ENCODE measurements around the gene PRDM2.

PRDM2 gene

GRCh38 chr1:13842497-13842896, 142.5 kb downstream of the PRDM2 start:
- no peak for DNase-seq (ENCODE audit: low spot score)

- no peak for DNase-seq (ENCODE audit: low spot score)
Measured at GRCh38 chr1:13851726-13852125, 151.7 kb downstream of the PRDM2 start.

GRCh38 chr1:13855554-13855953, 155.6 kb downstream of the PRDM2 start:
- DNase-seq (ENCODE audit: low spot score) = no peak

GRCh38 chr1:13860031-13860430, 160.0 kb downstream of the PRDM2 start:
- DNase-seq (ENCODE audit: low spot score) = no peak

- no peak for DNase-seq (ENCODE audit: low spot score)
Measured at GRCh38 chr1:13864760-13865159, 164.8 kb downstream of the PRDM2 start.

GRCh38 chr1:13865851-13866250, 165.9 kb downstream of the PRDM2 start:
- DNase-seq (ENCODE audit: low spot score) = no peak

- no peak for DNase-seq (ENCODE audit: low spot score)
Measured at GRCh38 chr1:13867603-13868002, 167.6 kb downstream of the PRDM2 start.

- no peak for DNase-seq (ENCODE audit: low spot score)
Measured at GRCh38 chr1:13869172-13869797, 169.3 kb downstream of the PRDM2 start.

- DNase-seq (ENCODE audit: low spot score) = no peak
Measured at GRCh38 chr1:13871413-13871812, 171.4 kb downstream of the PRDM2 start.

GRCh38 chr1:13871886-13872285, 171.9 kb downstream of the PRDM2 start:
- DNase-seq (ENCODE audit: low spot score) = no peak

- no peak for DNase-seq (ENCODE audit: low spot score)
Measured at GRCh38 chr1:13873032-13873431, 173.0 kb downstream of the PRDM2 start.
